Astrocyte of the spinal cord (primary cell): ENCODE data around the gene PIGBOS1.
"Not testable (repeated sequence)": the region's sequence is repeated elsewhere in the genome, so short reads cannot be mapped to it uniquely, and the experiment has no call there.

ENCODE experiments used
- DNase-seq: peaks from one replicate; pipeline ENCODE4 v3.0.0; 2011; ENCODE audit warnings: low read depth, low spot score
- H3K4me3 ChIP-seq: 2 replicates; pipeline ENCODE4 v1.5.1; 2011; ENCODE audit warnings: low read depth, mild to moderate bottlenecking, low read length, moderate library complexity
- in situ Hi-C: cut with HindIII; loops from 2 replicates; pipeline ENCODE4 v1.10.0; 2017; ENCODE audit warnings: low sequenced_read_pairs
- TF ChIP-seq, protein P1 (sequence below): IDR thresholded peaks from 2 replicates; pipeline ENCODE4 v1.5.1; 2012; ENCODE audit warnings: low read depth, mild to moderate bottlenecking, low read length, inconsistent platforms

Gene PIGBOS1

GRCh38 chr15:55281517-55282228 lies 37.2 kb downstream of the PIGBOS1 start:
- in situ Hi-C loops, result no loop called here
- no peak for DNase-seq
- TF ChIP-seq, protein P1, sequence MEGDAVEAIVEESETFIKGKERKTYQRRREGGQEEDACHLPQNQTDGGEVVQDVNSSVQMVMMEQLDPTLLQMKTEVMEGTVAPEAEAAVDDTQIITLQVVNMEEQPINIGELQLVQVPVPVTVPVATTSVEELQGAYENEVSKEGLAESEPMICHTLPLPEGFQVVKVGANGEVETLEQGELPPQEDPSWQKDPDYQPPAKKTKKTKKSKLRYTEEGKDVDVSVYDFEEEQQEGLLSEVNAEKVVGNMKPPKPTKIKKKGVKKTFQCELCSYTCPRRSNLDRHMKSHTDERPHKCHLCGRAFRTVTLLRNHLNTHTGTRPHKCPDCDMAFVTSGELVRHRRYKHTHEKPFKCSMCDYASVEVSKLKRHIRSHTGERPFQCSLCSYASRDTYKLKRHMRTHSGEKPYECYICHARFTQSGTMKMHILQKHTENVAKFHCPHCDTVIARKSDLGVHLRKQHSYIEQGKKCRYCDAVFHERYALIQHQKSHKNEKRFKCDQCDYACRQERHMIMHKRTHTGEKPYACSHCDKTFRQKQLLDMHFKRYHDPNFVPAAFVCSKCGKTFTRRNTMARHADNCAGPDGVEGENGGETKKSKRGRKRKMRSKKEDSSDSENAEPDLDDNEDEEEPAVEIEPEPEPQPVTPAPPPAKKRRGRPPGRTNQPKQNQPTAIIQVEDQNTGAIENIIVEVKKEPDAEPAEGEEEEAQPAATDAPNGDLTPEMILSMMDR, result peak; percentile 12
- no peak overlapping the region for H3K4me3 ChIP-seq

- peak; percentile 12 for DNase-seq
- in situ Hi-C loops, H3K4me3 ChIP-seq: not testable (repeated sequence)
Observed at GRCh38 chr15:55280589-55280988, 38.3 kb downstream of the PIGBOS1 start.

DNA sequence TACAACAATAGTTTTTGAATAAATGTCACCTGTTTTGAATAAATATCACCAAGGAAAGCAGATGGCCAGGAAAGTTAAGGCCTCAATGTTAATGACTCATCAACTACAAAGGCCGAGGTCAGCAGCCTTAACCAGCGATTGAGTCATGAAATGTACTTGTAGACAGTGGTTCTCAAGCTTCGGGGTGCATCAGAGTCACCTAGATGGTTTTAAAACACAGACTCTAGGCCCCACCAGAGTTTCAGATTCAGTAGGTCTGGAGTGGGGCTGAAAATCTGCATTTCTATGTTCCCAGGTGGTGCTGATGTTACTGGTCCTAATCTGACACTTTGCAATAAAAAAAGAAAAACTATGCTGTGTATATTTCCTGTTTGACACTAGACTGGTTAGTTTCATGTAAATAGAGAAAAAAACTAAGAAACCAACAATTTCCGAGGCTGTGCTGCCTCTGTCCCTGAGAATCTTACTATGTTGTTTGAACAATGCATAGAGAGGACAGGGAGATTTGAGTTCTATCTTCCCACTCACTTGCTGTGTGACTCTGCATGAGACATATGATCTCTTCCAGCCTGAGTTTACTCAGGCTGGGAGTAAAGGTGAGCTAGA lies 39.1 kb downstream of the PIGBOS1 start:
- H3K4me3 ChIP-seq, result no peak overlapping the region
- TF ChIP-seq, protein P1, result no peak
- DNase-seq, result peak; percentile 89
- in situ Hi-C loops, result no loop called here

- no peak for DNase-seq
- no peak overlapping the region for H3K4me3 ChIP-seq
- in situ Hi-C loops, result no loop called here
- TF ChIP-seq, protein P1, result no peak
Observed at GRCh38 chr15:55279100-55279745, 39.7 kb downstream of the PIGBOS1 start.

GRCh38 chr15:55277715-55278114 lies 41.2 kb downstream of the PIGBOS1 start:
- DNase-seq, result no peak
- H3K4me3 ChIP-seq, result no peak overlapping the region
- in situ Hi-C loops, result no loop called here
- TF ChIP-seq, protein P1, result no peak

GRCh38 chr15:55277116-55277564 lies 41.8 kb downstream of the PIGBOS1 start:
- no peak overlapping the region for H3K4me3 ChIP-seq
- TF ChIP-seq, protein P1, result no peak
- in situ Hi-C loops, result no loop called here
- peak; percentile 31 for DNase-seq

GRCh38 chr15:55276324-55276723 lies 42.6 kb downstream of the PIGBOS1 start:
- in situ Hi-C loops, result no loop called here
- TF ChIP-seq, protein P1, result no peak
- DNase-seq, result no peak
- no peak overlapping the region for H3K4me3 ChIP-seq
